C4-2B (cell line): ENCODE measurements around the gene ALPG.
"Not testable (repeated sequence)": the region's sequence is repeated elsewhere in the genome, so short reads cannot be mapped to it uniquely, and the experiment has no call there.

Experiments used
- H3K27ac ChIP-seq: fragments of 450-650 bp; 2 replicates; pipeline ENCODE4 v1.5.1; 2017
- ZFX ChIP-seq: fragments of 450-650 bp; IDR thresholded peaks from 2 replicates; pipeline ENCODE4 v1.6.1; 2017
- TF ChIP-seq, protein P1 (sequence below): fragments of 450-650 bp; conservative IDR thresholded peaks from 2 replicates; pipeline ENCODE4 v1.5.1; 2017; ENCODE audit warnings: mild to moderate bottlenecking

Gene ALPG

DNA sequence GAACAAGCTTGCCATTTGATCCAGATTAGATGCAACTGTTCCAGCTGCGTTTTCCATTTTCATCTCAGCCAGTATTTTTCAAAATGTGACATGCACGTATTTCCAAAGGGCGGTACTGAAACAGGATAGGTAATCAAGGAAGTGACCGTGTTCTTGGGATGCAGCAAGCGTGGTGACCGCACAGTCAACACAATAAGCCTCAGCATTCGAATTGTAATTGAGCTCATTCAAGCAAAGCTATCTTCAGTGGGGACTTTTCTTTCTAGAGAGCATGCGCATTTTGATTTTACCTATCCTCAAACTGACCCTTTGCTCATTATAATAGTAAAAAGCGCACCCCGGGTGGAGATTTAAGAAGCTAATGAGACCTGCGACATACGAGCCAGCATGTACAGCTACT, 31.5 kb upstream of the ALPG start:
- TF ChIP-seq ZFX, result no peak
- TF ChIP-seq, protein P1, sequence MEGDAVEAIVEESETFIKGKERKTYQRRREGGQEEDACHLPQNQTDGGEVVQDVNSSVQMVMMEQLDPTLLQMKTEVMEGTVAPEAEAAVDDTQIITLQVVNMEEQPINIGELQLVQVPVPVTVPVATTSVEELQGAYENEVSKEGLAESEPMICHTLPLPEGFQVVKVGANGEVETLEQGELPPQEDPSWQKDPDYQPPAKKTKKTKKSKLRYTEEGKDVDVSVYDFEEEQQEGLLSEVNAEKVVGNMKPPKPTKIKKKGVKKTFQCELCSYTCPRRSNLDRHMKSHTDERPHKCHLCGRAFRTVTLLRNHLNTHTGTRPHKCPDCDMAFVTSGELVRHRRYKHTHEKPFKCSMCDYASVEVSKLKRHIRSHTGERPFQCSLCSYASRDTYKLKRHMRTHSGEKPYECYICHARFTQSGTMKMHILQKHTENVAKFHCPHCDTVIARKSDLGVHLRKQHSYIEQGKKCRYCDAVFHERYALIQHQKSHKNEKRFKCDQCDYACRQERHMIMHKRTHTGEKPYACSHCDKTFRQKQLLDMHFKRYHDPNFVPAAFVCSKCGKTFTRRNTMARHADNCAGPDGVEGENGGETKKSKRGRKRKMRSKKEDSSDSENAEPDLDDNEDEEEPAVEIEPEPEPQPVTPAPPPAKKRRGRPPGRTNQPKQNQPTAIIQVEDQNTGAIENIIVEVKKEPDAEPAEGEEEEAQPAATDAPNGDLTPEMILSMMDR, result no peak
- no peak overlapping the region for H3K27ac ChIP-seq

DNA sequence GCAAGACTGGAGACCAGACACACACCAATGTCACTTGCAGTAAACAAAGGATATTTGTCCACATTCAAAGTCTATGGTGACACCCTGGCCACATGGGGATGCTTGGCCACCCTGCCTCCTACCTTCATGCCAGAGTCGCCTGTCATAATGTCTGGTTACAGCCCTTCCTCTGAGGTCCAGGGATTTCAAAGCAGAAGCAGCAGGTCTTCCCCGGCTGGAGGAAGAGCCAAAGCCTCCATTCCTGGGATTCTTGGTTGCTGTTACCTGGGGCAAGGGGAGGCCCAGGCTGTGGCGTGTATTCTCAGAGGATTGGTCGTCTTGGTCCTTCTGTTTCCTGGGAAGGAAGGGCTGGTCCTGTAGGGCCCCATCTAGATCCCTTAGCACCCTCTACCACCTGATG, 30.4 kb upstream of the ALPG start:
- TF ChIP-seq, protein P1, result no peak
- no peak for TF ChIP-seq ZFX
- H3K27ac ChIP-seq, result no peak overlapping the region

- no peak overlapping the region for H3K27ac ChIP-seq
- TF ChIP-seq ZFX, result no peak
- TF ChIP-seq, protein P1, result no peak
Observed at GRCh38 chr2:232376713-232377112, 29.9 kb upstream of the ALPG start.

DNA sequence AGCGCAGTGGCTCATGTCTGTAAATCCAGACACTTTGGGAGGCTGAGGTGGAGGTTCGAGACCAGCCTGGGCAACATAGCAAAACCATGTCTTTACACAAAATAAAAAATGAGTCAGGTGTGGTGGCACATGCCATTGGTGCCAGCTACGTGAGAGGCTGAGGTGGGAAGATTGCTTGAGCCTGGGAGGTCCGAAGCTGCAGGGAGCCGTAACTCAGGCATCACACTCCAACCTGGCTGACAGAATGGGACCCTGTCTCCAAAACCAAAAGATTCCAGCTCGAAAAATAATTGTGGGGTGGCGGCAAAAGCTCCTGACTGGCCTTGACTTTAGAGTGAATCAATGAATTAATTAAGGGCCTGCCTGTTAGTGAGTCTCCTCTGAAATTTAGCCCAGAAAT, 29.3 kb upstream of the ALPG start:
- H3K27ac ChIP-seq, result no peak overlapping the region
- no peak for TF ChIP-seq ZFX
- TF ChIP-seq, protein P1, result no peak

GRCh38 chr2:232377841-232378734, 28.6 kb upstream of the ALPG start:
- TF ChIP-seq ZFX, result no peak
- TF ChIP-seq, protein P1, result no peak
- H3K27ac ChIP-seq, result no peak overlapping the region

GRCh38 chr2:232378735-232379151, 27.9 kb upstream of the ALPG start, which contains the start of gene ALPP:
Gene ALPP, plus strand, starts transcription at chr2:232378751. Its CDS starts 52 bp downstream, at chr2:232378803.
- not testable (repeated sequence) for H3K27ac ChIP-seq

DNA sequence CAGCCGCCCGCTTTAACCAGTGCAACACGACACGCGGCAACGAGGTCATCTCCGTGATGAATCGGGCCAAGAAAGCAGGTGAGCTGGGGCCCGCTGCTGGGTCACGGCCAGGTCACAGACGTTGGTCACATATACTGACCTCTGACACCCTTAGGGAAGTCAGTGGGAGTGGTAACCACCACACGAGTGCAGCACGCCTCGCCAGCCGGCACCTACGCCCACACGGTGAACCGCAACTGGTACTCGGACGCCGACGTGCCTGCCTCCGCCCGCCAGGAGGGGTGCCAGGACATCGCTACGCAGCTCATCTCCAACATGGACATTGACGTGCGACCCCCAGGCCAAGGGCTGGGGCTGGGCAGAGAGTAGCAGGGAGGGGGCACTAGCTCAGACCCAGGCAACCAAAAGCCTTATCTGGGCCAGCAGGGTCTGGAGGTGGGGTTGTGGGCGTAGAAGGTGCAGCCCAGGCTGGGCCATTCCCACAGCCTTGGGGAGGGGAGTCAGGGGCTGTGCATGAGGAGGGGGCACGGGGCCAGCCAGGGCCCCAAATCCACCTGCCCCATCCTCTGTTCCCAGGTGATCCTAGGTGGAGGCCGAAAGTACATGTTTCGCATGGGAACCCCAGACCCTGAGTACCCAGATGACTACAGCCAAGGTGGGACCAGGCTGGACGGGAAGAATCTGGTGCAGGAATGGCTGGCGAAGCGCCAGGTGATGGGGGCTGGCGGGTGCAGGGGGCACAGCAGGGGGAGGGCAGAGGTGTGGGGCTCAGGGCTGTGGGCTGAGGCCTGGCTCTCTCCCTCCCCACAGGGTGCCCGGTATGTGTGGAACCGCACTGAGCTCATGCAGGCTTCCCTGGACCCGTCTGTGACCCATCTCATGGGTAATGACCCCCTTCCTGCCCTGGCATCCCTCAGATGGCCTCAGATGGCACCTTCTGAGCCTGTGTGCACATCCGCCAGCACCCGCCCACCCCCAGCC, 26.7 kb upstream of the ALPG start:
- H3K27ac ChIP-seq, result not testable (repeated sequence)

- H3K27ac ChIP-seq, result not testable (repeated sequence)
Observed at GRCh38 chr2:232381204-232382031, 25.2 kb upstream of the ALPG start.
